ENCODE results near the gene SEPHS2.
"Not testable (repeated sequence)": the region's sequence is repeated elsewhere in the genome, so short reads cannot be mapped to it uniquely, and the experiment has no call there.

Gene SEPHS2

GRCh38 chr16:30456302-30456701 is 10.6 kb upstream of the SEPHS2 start:
- H3K4me2 ChIP-seq (ENCODE audit: insufficient read depth, low read length): no peak overlapping the region
- H3K4me1 ChIP-seq (ENCODE audit: insufficient read depth, low read length): peaks cover 19% of the 10 kb centered on the region
- no peak overlapping the region for H3K27ac ChIP-seq (ENCODE audit: low read length)
- H3K36me3 ChIP-seq (ENCODE audit: insufficient read depth, low read length): no peaks in the 10 kb centered on the region
- no peak for ATAC-seq (ENCODE audit: insufficient read depth, low read depth)
- no peak overlapping the region for H2AFZ ChIP-seq (ENCODE audit: low read depth, low read length)
- TF ChIP-seq EZH2 (IDR thresholded peaks at IDR 0.05; ENCODE audit: borderline replicate concordance, low read depth, low read length, severe bottlenecking) (no peak), CTCF (IDR thresholded peaks at IDR 0.05; ENCODE audit: borderline replicate concordance, extremely low read depth, low read length, poor library complexity, severe bottlenecking) (no peak)
- no peak for DNase-seq
- no peak overlapping the region for H3K9ac ChIP-seq (ENCODE audit: low read depth, low read length)
- no peaks in the 10 kb centered on the region for H3K9me3 ChIP-seq (ENCODE audit: insufficient read depth, low read length, severe bottlenecking)
- no peaks in the 10 kb centered on the region for H3K79me2 ChIP-seq (ENCODE audit: insufficient read depth, low read length)
- no peak overlapping the region for H3K4me3 ChIP-seq (ENCODE audit: low read depth in 1 of 2, low read length in 2 of 2)
- no peaks in the 10 kb centered on the region for H4K20me1 ChIP-seq (ENCODE audit: insufficient read depth, low read length)
- H3K27me3 ChIP-seq (ENCODE audit: insufficient read depth, low read length, poor library complexity): no peaks in the 10 kb centered on the region

- H4K20me1 ChIP-seq (ENCODE audit: insufficient read depth, low read length); H3K27me3 ChIP-seq (ENCODE audit: insufficient read depth, low read length, poor library complexity); H3K27ac ChIP-seq (ENCODE audit: low read length); H3K9me3 ChIP-seq (ENCODE audit: insufficient read depth, low read length, severe bottlenecking); H3K36me3 ChIP-seq (ENCODE audit: insufficient read depth, low read length); DNase-seq; H3K4me2 ChIP-seq (ENCODE audit: insufficient read depth, low read length); H3K9ac ChIP-seq (ENCODE audit: low read depth, low read length); H3K4me3 ChIP-seq (ENCODE audit: low read depth in 1 of 2, low read length in 2 of 2); H3K4me1 ChIP-seq (ENCODE audit: insufficient read depth, low read length); H2AFZ ChIP-seq (ENCODE audit: low read depth, low read length); ATAC-seq (ENCODE audit: insufficient read depth, low read depth); H3K79me2 ChIP-seq (ENCODE audit: insufficient read depth, low read length): not testable (repeated sequence)
Observed at GRCh38 chr16:30452709-30453580, 7.3 kb upstream of the SEPHS2 start.

- Histone ChIP-seq H3K79me2 (ENCODE audit: insufficient read depth, low read length) (peaks cover 16% of the 10 kb centered on the region), H3K4me2 (ENCODE audit: insufficient read depth, low read length) (no peak overlapping the region), H2AFZ (ENCODE audit: low read depth, low read length) (no peak overlapping the region), H3K36me3 (ENCODE audit: insufficient read depth, low read length) (peaks cover 11% of the 10 kb centered on the region), H3K9ac (ENCODE audit: low read depth, low read length) (no peak overlapping the region), H3K27me3 (ENCODE audit: insufficient read depth, low read length, poor library complexity) (no peaks in the 10 kb centered on the region), H3K4me1 (ENCODE audit: insufficient read depth, low read length) (peaks cover 18% of the 10 kb centered on the region), H3K9me3 (ENCODE audit: insufficient read depth, low read length, severe bottlenecking) (no peaks in the 10 kb centered on the region), H3K27ac (ENCODE audit: low read length) (no peak overlapping the region), H4K20me1 (ENCODE audit: insufficient read depth, low read length) (peaks cover 12% of the 10 kb centered on the region), H3K4me3 (ENCODE audit: low read depth in 1 of 2, low read length in 2 of 2) (no peak overlapping the region)
- ATAC-seq (ENCODE audit: insufficient read depth, low read depth) (no peak), DNase-seq (no peak)
- TF ChIP-seq CTCF (IDR thresholded peaks at IDR 0.05; ENCODE audit: borderline replicate concordance, extremely low read depth, low read length, poor library complexity, severe bottlenecking): no peak
- TF ChIP-seq EZH2 (IDR thresholded peaks at IDR 0.05; ENCODE audit: borderline replicate concordance, low read depth, low read length, severe bottlenecking): no peak
Observed at GRCh38 chr16:30449116-30449435, 3.4 kb upstream of the SEPHS2 start.

GRCh38 chr16:30447512-30448226 is 2.0 kb upstream of the SEPHS2 start:
- H3K27ac ChIP-seq (ENCODE audit: low read length): no peak overlapping the region
- H3K9me3 ChIP-seq (ENCODE audit: insufficient read depth, low read length, severe bottlenecking): no peaks in the 10 kb centered on the region
- TF ChIP-seq EZH2 (IDR thresholded peaks at IDR 0.05; ENCODE audit: borderline replicate concordance, low read depth, low read length, severe bottlenecking): no peak
- no peak for TF ChIP-seq CTCF (IDR thresholded peaks at IDR 0.05; ENCODE audit: borderline replicate concordance, extremely low read depth, low read length, poor library complexity, severe bottlenecking)
- no peak overlapping the region for H3K4me3 ChIP-seq (ENCODE audit: low read depth in 1 of 2, low read length in 2 of 2)
- H3K27me3 ChIP-seq (ENCODE audit: insufficient read depth, low read length, poor library complexity): no peaks in the 10 kb centered on the region
- peaks cover 26% of the 10 kb centered on the region for H3K79me2 ChIP-seq (ENCODE audit: insufficient read depth, low read length)
- peaks cover 19% of the 10 kb centered on the region for H4K20me1 ChIP-seq (ENCODE audit: insufficient read depth, low read length)
- H3K9ac ChIP-seq (ENCODE audit: low read depth, low read length): no peak overlapping the region
- H3K36me3 ChIP-seq (ENCODE audit: insufficient read depth, low read length): peaks cover 23% of the 10 kb centered on the region
- ATAC-seq (ENCODE audit: insufficient read depth, low read depth) (no peak), DNase-seq (no peak)
- no peak overlapping the region for H3K4me2 ChIP-seq (ENCODE audit: insufficient read depth, low read length)
- no peak overlapping the region for H2AFZ ChIP-seq (ENCODE audit: low read depth, low read length)
- peaks cover 30% of the 10 kb centered on the region for H3K4me1 ChIP-seq (ENCODE audit: insufficient read depth, low read length)
